Suppressor macrophage (primary cell): ENCODE data around the gene GRAMD1C.

Source experiments
- DNase-seq, 4 experiments: peaks; one replicate each; pipeline ENCODE4 v3.0.0-alpha.2; 2020 to 2022

The GRAMD1C gene

GRCh38 chr3:113852506-113852905, 13.9 kb downstream of the GRAMD1C start:
- no peak for DNase-seq

- no peak for DNase-seq
Measured at GRCh38 chr3:113867506-113867905, 28.9 kb downstream of the GRAMD1C start.

GRCh38 chr3:113873293-113873692, 34.7 kb downstream of the GRAMD1C start:
- DNase-seq = no peak

GRCh38 chr3:113873814-113874526, 35.4 kb downstream of the GRAMD1C start:
- DNase-seq = no peak

GRCh38 chr3:113878403-113878802, 39.8 kb downstream of the GRAMD1C start:
- no peak for DNase-seq

GRCh38 chr3:113885050-113885449, 46.5 kb downstream of the GRAMD1C start:
- no peak for DNase-seq

GRCh38 chr3:113890256-113890900, 51.8 kb downstream of the GRAMD1C start:
- DNase-seq = no peak

GRCh38 chr3:113894927-113895326, 56.3 kb downstream of the GRAMD1C start:
- DNase-seq = no peak

- peak in 1 of 4 experiments; percentile 7 for DNase-seq
Measured at GRCh38 chr3:113895964-113896363, 57.4 kb downstream of the GRAMD1C start.

GRCh38 chr3:113896930-113897329, 58.3 kb downstream of the GRAMD1C start:
- DNase-seq = no peak

GRCh38 chr3:113897373-113897777, 58.8 kb downstream of the GRAMD1C start:
- no peak for DNase-seq

GRCh38 chr3:113898892-113899291, 60.3 kb downstream of the GRAMD1C start:
- DNase-seq = peak in 3 of 4 experiments; percentile 5 to 30 (median 26)

- DNase-seq = no peak
Measured at GRCh38 chr3:113906568-113907140, 68.1 kb downstream of the GRAMD1C start.

- no peak for DNase-seq
Measured at GRCh38 chr3:113908133-113908532, 69.5 kb downstream of the GRAMD1C start.

- no peak for DNase-seq
Measured at GRCh38 chr3:113910966-113911365, 72.4 kb downstream of the GRAMD1C start.

- DNase-seq = peak; percentile 3 to 39 (median 22)
Measured at GRCh38 chr3:113912552-113913236, 74.1 kb downstream of the GRAMD1C start.

- DNase-seq = no peak
Measured at GRCh38 chr3:113914646-113915045, 76.1 kb downstream of the GRAMD1C start.

GRCh38 chr3:113927556-113927955, 89.0 kb downstream of the GRAMD1C start:
- no peak for DNase-seq

GRCh38 chr3:113946831-113947230, 108.2 kb downstream of the GRAMD1C start:
- DNase-seq = no peak

GRCh38 chr3:113947372-113948014, 108.9 kb downstream of the GRAMD1C start, which contains the start of gene ZDHHC23:
ZDHHC23 (plus strand) TSS chr3:113948013; CDS start chr3:113948803, 790 bp downstream.
- DNase-seq = peak; percentile 51 to 85 (median 67)

- DNase-seq = peak in 2 of 4 experiments; percentile 17 to 40
Measured at GRCh38 chr3:113948015-113948917, 109.7 kb downstream of the GRAMD1C start.
